Measurements from ENCODE around the gene NEUROD4.

NEUROD4 gene

GRCh38 chr12:55036326-55037115 is 16.7 kb downstream of the NEUROD4 start:
- no peak for TF ChIP-seq TAF1 (IDR thresholded peaks at IDR 0.05; ENCODE audit: borderline replicate concordance, insufficient read depth, low read length)
- no peak for TF ChIP-seq REST (IDR thresholded peaks at IDR 0.05; ENCODE audit: insufficient read depth in 1 of 2, low read depth in 2 of 2, low read length in 2 of 2)
- no peak for TF ChIP-seq POLR2AphosphoS5 (IDR thresholded peaks at IDR 0.05; ENCODE audit: low read depth, low read length)
- no peak for TF ChIP-seq SIN3A (IDR thresholded peaks at IDR 0.05; ENCODE audit: borderline replicate concordance, insufficient read depth, low read length)
- no peak for TF ChIP-seq FOXP2 (optimal IDR thresholded peaks at IDR 0.05; ENCODE audit: borderline replicate concordance, extremely low read depth, extremely low read length, insufficient read depth)

GRCh38 chr12:55037351-55037987 is 17.7 kb downstream of the NEUROD4 start:
- TF ChIP-seq TAF1 (IDR thresholded peaks at IDR 0.05; ENCODE audit: borderline replicate concordance, insufficient read depth, low read length): no peak
- no peak for TF ChIP-seq POLR2AphosphoS5 (IDR thresholded peaks at IDR 0.05; ENCODE audit: low read depth, low read length)

GRCh38 chr12:55039395-55040354 is 19.9 kb downstream of the NEUROD4 start:
- no peak for TF ChIP-seq TAF1 (IDR thresholded peaks at IDR 0.05; ENCODE audit: borderline replicate concordance, insufficient read depth, low read length)
- no peak for TF ChIP-seq POLR2AphosphoS5 (IDR thresholded peaks at IDR 0.05; ENCODE audit: low read depth, low read length)
- TF ChIP-seq REST (IDR thresholded peaks at IDR 0.05; ENCODE audit: insufficient read depth in 1 of 2, low read depth in 2 of 2, low read length in 2 of 2): no peak
- no peak for TF ChIP-seq SIN3A (IDR thresholded peaks at IDR 0.05; ENCODE audit: borderline replicate concordance, insufficient read depth, low read length)
- TF ChIP-seq FOXP2 (optimal IDR thresholded peaks at IDR 0.05; ENCODE audit: borderline replicate concordance, extremely low read depth, extremely low read length, insufficient read depth): no peak

GRCh38 chr12:55041345-55042055 is 21.7 kb downstream of the NEUROD4 start:
- TF ChIP-seq SIN3A (IDR thresholded peaks at IDR 0.05; ENCODE audit: borderline replicate concordance, insufficient read depth, low read length): no peak
- TF ChIP-seq FOXP2 (optimal IDR thresholded peaks at IDR 0.05; ENCODE audit: borderline replicate concordance, extremely low read depth, extremely low read length, insufficient read depth): no peak
- TF ChIP-seq REST (IDR thresholded peaks at IDR 0.05; ENCODE audit: insufficient read depth in 1 of 2, low read depth in 2 of 2, low read length in 2 of 2): no peak
- TF ChIP-seq TAF1 (IDR thresholded peaks at IDR 0.05; ENCODE audit: borderline replicate concordance, insufficient read depth, low read length): no peak
- TF ChIP-seq POLR2AphosphoS5 (IDR thresholded peaks at IDR 0.05; ENCODE audit: low read depth, low read length): no peak

GRCh38 chr12:55043542-55043941 is 23.8 kb downstream of the NEUROD4 start:
- TF ChIP-seq REST (IDR thresholded peaks at IDR 0.05; ENCODE audit: insufficient read depth in 1 of 2, low read depth in 2 of 2, low read length in 2 of 2) (no peak), SIN3A (IDR thresholded peaks at IDR 0.05; ENCODE audit: borderline replicate concordance, insufficient read depth, low read length) (no peak), TAF1 (IDR thresholded peaks at IDR 0.05; ENCODE audit: borderline replicate concordance, insufficient read depth, low read length) (no peak), FOXP2 (optimal IDR thresholded peaks at IDR 0.05; ENCODE audit: borderline replicate concordance, extremely low read depth, extremely low read length, insufficient read depth) (no peak), POLR2AphosphoS5 (IDR thresholded peaks at IDR 0.05; ENCODE audit: low read depth, low read length) (no peak)

Data from PFSK-1 (cell line).